Endodermal cell (in vitro differentiated cells): ENCODE measurements around the gene SORCS2. TPM values are rescaled to one million over a fixed set of nuclear protein-coding genes. Genes with fewer than 3 reads are reported as not detected.

Experiments
- DNase-seq: peaks from one replicate; pipeline ENCODE4 v3.0.0-alpha.2; 2017
- H3K27ac ChIP-seq: 2 replicates; pipeline ENCODE4 v1.5.1; 2013; ENCODE audit warnings: mild to moderate bottlenecking, low read depth, low read length, moderate library complexity
- H3K27me3 ChIP-seq: 2 replicates; pipeline ENCODE4 v1.6.1; 2013; ENCODE audit warnings: mild to moderate bottlenecking, low read length, moderate library complexity; ENCODE audit not compliant: insufficient read depth, control insufficient read depth, poor library complexity, severe bottlenecking
- H3K36me3 ChIP-seq: 2 replicates; pipeline ENCODE4 v1.7.0; 2013; ENCODE audit warnings: mild to moderate bottlenecking, low read length, moderate library complexity; ENCODE audit not compliant: control insufficient read depth, insufficient read depth
- H3K4me1 ChIP-seq: one replicate; pipeline ENCODE4 v1.7.0; 2013; ENCODE audit warnings: low read length; ENCODE audit not compliant: control insufficient read depth, insufficient read depth
- H3K4me3 ChIP-seq: 2 replicates; pipeline ENCODE4 v1.5.1; 2013; ENCODE audit warnings: mild to moderate bottlenecking, low read length, moderate library complexity
- H3K9ac ChIP-seq: 2 replicates; pipeline ENCODE4 v1.6.1; 2013; ENCODE audit warnings: mild to moderate bottlenecking, low read length, moderate library complexity; ENCODE audit not compliant: poor library complexity, severe bottlenecking; ENCODE audit errors: extremely low read depth
- H3K9me3 ChIP-seq: 2 replicates; pipeline ENCODE4 v1.6.1; 2013; ENCODE audit warnings: mild to moderate bottlenecking, low read length, moderate library complexity; ENCODE audit not compliant: control insufficient read depth
- H3K27ac Mint-ChIP-seq: 2 replicates; pipeline ENCODE4 v1.8.0; 2020; ENCODE audit warnings: mixed read lengths
- H3K27me3 Mint-ChIP-seq: 2 replicates; pipeline ENCODE4 v1.8.0; 2021; ENCODE audit warnings: mild to moderate bottlenecking, mixed read lengths; ENCODE audit not compliant: insufficient read depth
- H3K36me3 Mint-ChIP-seq: 2 replicates; pipeline ENCODE4 v1.8.0; 2020; ENCODE audit warnings: low read depth, mixed read lengths
- H3K4me1 Mint-ChIP-seq: 2 replicates; pipeline ENCODE4 v1.8.0; 2020; ENCODE audit warnings: mixed read lengths
- H3K4me3 Mint-ChIP-seq: 2 replicates; pipeline ENCODE4 v1.8.0; 2020; ENCODE audit warnings: mild to moderate bottlenecking, moderate library complexity, mixed read lengths
- H3K9me3 Mint-ChIP-seq: 2 replicates; pipeline ENCODE4 v1.8.0; 2020; ENCODE audit warnings: mild to moderate bottlenecking, mixed read lengths
- CTCF ChIP-seq: fragments of 200-600 bp; sonication (generic); conservative IDR thresholded peaks from 2 replicates; pipeline ENCODE4 v1.5.0; 2021; ENCODE audit warnings: antibody characterized with exemption, mild to moderate bottlenecking
- WGBS, 2 experiments: methylation state at CpG; one replicate each; pipeline versions ENCODE4 v1.1.5 to v1.1.7; 2013; ENCODE audit warnings: missing lambda C conversion rate in 2 of 2, mixed read lengths in 1 of 2; ENCODE audit not compliant: insufficient coverage in 1 of 2, insufficient read length in 1 of 2; 5-methylcytosine and 5-hydroxymethylcytosine counted together
- total RNA-seq, 2 donors: library from RNA; stranded (reverse); fragmentation: NEBNext Ultra II Directional in 1 of 2; extraction: Animal tissue kit (Norgen Biotek cat#: 25700) in 1 of 2; gene quantifications; 2 replicates in 1 of 2; 3 replicates in 1 of 2; pipeline ENCODE4 v1.2.1, GENCODE V29; 2021

SORCS2 gene
- total RNA-seq, 2 donors from 2014 or later, result 1.4 to 1.9 TPM

- H3K27ac ChIP-seq, result no peak overlapping the region
Observed at GRCh38 chr4:7309181-7309580, 116.8 kb downstream of the SORCS2 start.

GRCh38 chr4:7309636-7310390, 117.5 kb downstream of the SORCS2 start:
- no peak overlapping the region for H3K4me3 Mint-ChIP-seq
- no peaks in the 10 kb centered on the region for H3K4me1 Mint-ChIP-seq
- Histone ChIP-seq H3K4me1 (no peaks in the 10 kb centered on the region), H3K4me3 (no peak overlapping the region), H3K36me3 (no peaks in the 10 kb centered on the region), H3K9ac (no peak overlapping the region), H3K27ac (no peak overlapping the region), H3K9me3 (no peaks in the 10 kb centered on the region), H3K27me3 (no peaks in the 10 kb centered on the region)
- H3K36me3 Mint-ChIP-seq, result no peaks in the 10 kb centered on the region
- no peaks in the 10 kb centered on the region for H3K9me3 Mint-ChIP-seq
- no peaks in the 10 kb centered on the region for H3K27me3 Mint-ChIP-seq
- H3K27ac Mint-ChIP-seq, result peak overlapping the region; percentile 26
- no peak for TF ChIP-seq CTCF
- DNase-seq, result no peak
- 86 to 89% methylated on average over 13 to 17 of the region's 17 CpGs for WGBS, 2 experiments

More at GRCh38 chr4:7309181-7309580, 116.8 kb downstream of the SORCS2 start:
- Histone ChIP-seq H3K27me3 (no peaks in the 10 kb centered on the region), H3K4me3 (no peak overlapping the region), H3K4me1 (no peaks in the 10 kb centered on the region), H3K9ac (no peak overlapping the region), H3K9me3 (no peaks in the 10 kb centered on the region), H3K36me3 (no peaks in the 10 kb centered on the region)
- H3K4me3 Mint-ChIP-seq, result no peak overlapping the region
- no peaks in the 10 kb centered on the region for H3K36me3 Mint-ChIP-seq
- no peaks in the 10 kb centered on the region for H3K27me3 Mint-ChIP-seq
- no peaks in the 10 kb centered on the region for H3K4me1 Mint-ChIP-seq
- WGBS, 2 experiments, result 83 to 85% methylated on average over 12 to 13 of the region's 13 CpGs
- no peaks in the 10 kb centered on the region for H3K9me3 Mint-ChIP-seq
- TF ChIP-seq CTCF, result no peak
- no peak overlapping the region for H3K27ac Mint-ChIP-seq
- DNase-seq, result no peak

GRCh38 chr4:7310451-7310850, 118.1 kb downstream of the SORCS2 start:
- no peaks in the 10 kb centered on the region for H3K9me3 ChIP-seq
- DNase-seq, result no peak
- Mint-ChIP-seq H3K36me3 (no peaks in the 10 kb centered on the region), H3K4me3 (no peak overlapping the region), H3K27me3 (no peaks in the 10 kb centered on the region), H3K27ac (no peak overlapping the region), H3K9me3 (no peaks in the 10 kb centered on the region), H3K4me1 (no peaks in the 10 kb centered on the region)
- H3K27me3 ChIP-seq, result no peaks in the 10 kb centered on the region
- H3K4me1 ChIP-seq, result no peaks in the 10 kb centered on the region
- WGBS, 2 experiments, result 89 to 90% methylated on average over 7 to 12 of the region's 12 CpGs
- H3K36me3 ChIP-seq, result no peaks in the 10 kb centered on the region
- no peak overlapping the region for H3K4me3 ChIP-seq
- H3K27ac ChIP-seq, result no peak overlapping the region
- H3K9ac ChIP-seq, result no peak overlapping the region
- TF ChIP-seq CTCF, result no peak
